Heart right ventricle (tissue), 16 donors: ENCODE measurements around the gene HHIPL2. TPM values are rescaled to one million over a fixed set of nuclear protein-coding genes. Genes with fewer than 3 reads are reported as not detected.
A peak's percentile ranks its signal among the peaks of the same experiment; 100 is the strongest.
"Not testable (repeated sequence)": the region's sequence is repeated elsewhere in the genome, so short reads cannot be mapped to it uniquely, and the experiment has no call there.

Experiments
- ATAC-seq, 8 donors: fragments of 200-7000 bp; cut with Tn5 transposase; one replicate each; pipeline ENCODE4 v1.9.1; 2020; ENCODE audit warnings: mild to moderate bottlenecking in 8 of 8, moderate library complexity in 8 of 8, moderate number of reproducible peaks in 1 of 8
- DNase-seq, 2 donors: peaks; one replicate each; pipeline ENCODE4 v3.0.0-alpha.2; 2020
- H3K27ac ChIP-seq, 10 donors: fragments of 200-600 bp; sonication (generic) in 2 of 10; one replicate each; pipeline versions ENCODE4 v1.5.0 to v1.8.0; 2020 to 2022; ENCODE audit warnings: mild to moderate bottlenecking in 3 of 10
- H3K27me3 ChIP-seq, 7 donors: fragments of 200-600 bp; one replicate each; pipeline ENCODE4 v1.8.0; 2021 to 2022; ENCODE audit warnings: mild to moderate bottlenecking in 2 of 7
- H3K36me3 ChIP-seq, 9 donors: fragments of 200-600 bp; sonication (generic) in 1 of 9; one replicate each; pipeline versions ENCODE4 v1.5.0 to v1.8.0; 2020 to 2022; ENCODE audit warnings: mild to moderate bottlenecking in 2 of 9
- H3K4me1 ChIP-seq, 9 donors: fragments of 200-600 bp; sonication (generic) in 1 of 9; one replicate each; pipeline versions ENCODE4 v1.5.0 to v1.8.0; 2020 to 2022; ENCODE audit warnings: mild to moderate bottlenecking in 4 of 9
- H3K4me3 ChIP-seq, 10 donors: fragments of 200-600 bp; sonication (generic) in 2 of 10; one replicate each; pipeline versions ENCODE4 v1.5.0 to v1.8.0; 2020 to 2022; ENCODE audit warnings: mild to moderate bottlenecking in 7 of 10, moderate library complexity in 2 of 10
- H3K9me3 ChIP-seq, 11 donors: fragments of 200-600 bp in 10 of 11; sonication (generic) in 2 of 11; one replicate each; pipeline versions ENCODE4 v1.5.0 to v1.8.0; 2013 to 2022; ENCODE audit warnings: mild to moderate bottlenecking in 2 of 11, control low read depth in 1 of 11, moderate library complexity in 1 of 11
- WGBS, 2 donors: extraction: QIAGEN DNeasy Blood & Tissue Kit; methylation state at CpG; one replicate each; pipeline ENCODE4 v1.1.7; 2013; ENCODE audit warnings: inconsistent platforms in 1 of 2; 5-methylcytosine and 5-hydroxymethylcytosine counted together
- intact Hi-C, 10 donors: fragments of 100-400 bp; cut with DNase I; formaldehyde crosslinking; loops; one replicate each; pipeline versions ENCODE4 v1.11.1 to v1.14.2; 2022
- polyA plus RNA-seq, 2 donors: library from polyadenylated mRNA; stranded (reverse); fragments of 200-250 nt; gene quantifications; one replicate each; pipeline ENCODE4 v1.2.3, GENCODE V29; 2013
- total RNA-seq, 10 donors: library from RNA; stranded (reverse); fragmentation: NEBNext Ultra II Directional in 3 of 10; extraction: Animal tissue kit (Norgen Biotek cat#: 25700) in 3 of 10; gene quantifications; one replicate each; pipeline versions ENCODE4 v1.2.1 to v1.2.4, GENCODE V29; 2021 to 2023
- TF ChIP-seq, protein P1 (sequence below), 9 donors: fragments of 200-600 bp; sonication (generic) in 2 of 9; IDR thresholded peaks; one replicate each; pipeline versions ENCODE4 v1.5.0 to v1.8.0; 2021 to 2022; ENCODE audit warnings: antibody characterized with exemption in 9 of 9, mild to moderate bottlenecking in 5 of 9, moderate library complexity in 1 of 9
- donor health status: Arrhythmogenic right ventricular cardiomyopathy.
- donor health status: ischemic (EF 13 %, LVEDD 7.1; RV severe dilation, severe dysfunction).
- donor health status: healthy with polysubstance abuse.
- donor health status: DM: no; HTN: yes; CAD: no.
- donor health status: DM: no; HTN: no; CAD: no.
- donor health status: ischemic (EF 25% LVEDD 6.9; RV normal size, moderate dysfunction).
- donor health status: ischemic (EF 25% LVEDD 5.7; RV mildly dilated, moderate dysfunction).
- donor health status: healthy.
- donor health status: DM: yes; HTN: yes; CAD: no.
- donor health status: Ischemic cardiomyopathy.
- donor health status: ischemic (EF 35%, LVEDD 5.7; RV mildly dilated, moderate dysfunction).
- donor health status: nonischemic (EF 11% LVEDD 7.7; RV severe dilation, severe dysfunction).
- donor health status: DM: yes; HTN: yes; CAD: no.
- donor health status: PGD.
- donor health status: ischemic (EF 29% LVEDD 5.4; RV normal size, mild dysfunction).
- donor health status: nonischemic (EF 23%, LVEDD 6.1; RV moderate dilation, normal function).

HHIPL2 gene
- total and polyA plus RNA-seq, 12 donors: 0.03 to 0.13 TPM; not detected in 10

GRCh38 chr1:222523852-222524251, 24.1 kb downstream of the HHIPL2 start:
- Histone ChIP-seq H3K27ac (no peak overlapping the region), H3K9me3 (peaks cover 0 to 4% (median 0%) of the 10 kb centered on the region in 11 donors), H3K36me3 (no peaks in the 10 kb centered on the region), H3K4me1 (no peaks in the 10 kb centered on the region), H3K27me3 (peaks cover 0 to 24% (median 0%) of the 10 kb centered on the region in 7 donors), H3K4me3 (no peak overlapping the region)
- DNase-seq (no peak), ATAC-seq (no peak)
- TF ChIP-seq, protein P1, sequence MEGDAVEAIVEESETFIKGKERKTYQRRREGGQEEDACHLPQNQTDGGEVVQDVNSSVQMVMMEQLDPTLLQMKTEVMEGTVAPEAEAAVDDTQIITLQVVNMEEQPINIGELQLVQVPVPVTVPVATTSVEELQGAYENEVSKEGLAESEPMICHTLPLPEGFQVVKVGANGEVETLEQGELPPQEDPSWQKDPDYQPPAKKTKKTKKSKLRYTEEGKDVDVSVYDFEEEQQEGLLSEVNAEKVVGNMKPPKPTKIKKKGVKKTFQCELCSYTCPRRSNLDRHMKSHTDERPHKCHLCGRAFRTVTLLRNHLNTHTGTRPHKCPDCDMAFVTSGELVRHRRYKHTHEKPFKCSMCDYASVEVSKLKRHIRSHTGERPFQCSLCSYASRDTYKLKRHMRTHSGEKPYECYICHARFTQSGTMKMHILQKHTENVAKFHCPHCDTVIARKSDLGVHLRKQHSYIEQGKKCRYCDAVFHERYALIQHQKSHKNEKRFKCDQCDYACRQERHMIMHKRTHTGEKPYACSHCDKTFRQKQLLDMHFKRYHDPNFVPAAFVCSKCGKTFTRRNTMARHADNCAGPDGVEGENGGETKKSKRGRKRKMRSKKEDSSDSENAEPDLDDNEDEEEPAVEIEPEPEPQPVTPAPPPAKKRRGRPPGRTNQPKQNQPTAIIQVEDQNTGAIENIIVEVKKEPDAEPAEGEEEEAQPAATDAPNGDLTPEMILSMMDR (IDR thresholded peaks at IDR 0.05): no peak
- 62 to 72% methylated on average over 3 of the region's 3 CpGs for WGBS, 2 donors
- intact Hi-C loops: no loop called here

GRCh38 chr1:222522105-222522915, 25.6 kb downstream of the HHIPL2 start:
- H3K4me1 ChIP-seq: no peaks in the 10 kb centered on the region
- DNase-seq (no peak), ATAC-seq (no peak)
- WGBS, 2 donors: 82 to 90% methylated on average over 8 of the region's 8 CpGs
- H3K27ac ChIP-seq: no peak overlapping the region
- no peaks in the 10 kb centered on the region for H3K36me3 ChIP-seq
- no peak overlapping the region for H3K4me3 ChIP-seq
- peaks cover 0 to 4% (median 0%) of the 10 kb centered on the region in 11 donors for H3K9me3 ChIP-seq
- H3K27me3 ChIP-seq: peaks cover 0 to 20% (median 0%) of the 10 kb centered on the region in 7 donors
- intact Hi-C loops: no loop called here
- TF ChIP-seq, protein P1 (IDR thresholded peaks at IDR 0.05): no peak

- intact Hi-C loops: no loop called here
- peaks cover 0 to 20% (median 0%) of the 10 kb centered on the region in 7 donors for H3K27me3 ChIP-seq
- H3K4me1 ChIP-seq: no peaks in the 10 kb centered on the region
- DNase-seq (no peak), ATAC-seq (peak in 1 of 8 donors; percentile 31)
- no peak overlapping the region for H3K27ac ChIP-seq
- no peaks in the 10 kb centered on the region for H3K36me3 ChIP-seq
- TF ChIP-seq, protein P1 (IDR thresholded peaks at IDR 0.05): no peak
- no peak overlapping the region for H3K4me3 ChIP-seq
- 81% methylated on average over 7 of the region's 7 CpGs for WGBS, 2 donors
- peaks cover 0 to 4% (median 0%) of the 10 kb centered on the region in 11 donors for H3K9me3 ChIP-seq
Measured at GRCh38 chr1:222521299-222522104, 26.4 kb downstream of the HHIPL2 start.

DNA sequence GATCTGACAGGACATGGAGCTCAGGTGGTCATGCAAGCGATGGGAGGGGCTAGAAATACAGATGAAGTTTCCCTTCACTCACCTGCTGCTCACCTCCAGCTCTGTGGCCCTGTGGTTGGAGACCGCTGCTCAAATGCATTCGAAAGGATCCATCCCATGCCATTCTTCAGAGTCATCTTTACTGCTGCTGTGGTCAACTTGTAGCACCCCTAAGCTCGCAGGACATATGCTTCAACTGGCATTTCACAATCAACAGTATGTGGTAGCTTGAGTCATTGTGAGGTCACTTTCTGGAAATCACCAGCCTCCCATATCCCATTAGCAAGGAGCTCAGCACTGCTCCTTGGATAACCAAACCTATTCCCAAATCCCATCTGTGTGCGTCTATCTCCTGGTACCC, 58.4 kb downstream of the HHIPL2 start:
- WGBS, 2 donors: 87 to 95% methylated on average over 3 to 4 of the region's 5 CpGs
- H3K9me3 ChIP-seq, H3K4me1 ChIP-seq, ATAC-seq, H3K27ac ChIP-seq, H3K27me3 ChIP-seq, intact Hi-C loops, H3K4me3 ChIP-seq, H3K36me3 ChIP-seq, DNase-seq: not testable (repeated sequence)

DNA sequence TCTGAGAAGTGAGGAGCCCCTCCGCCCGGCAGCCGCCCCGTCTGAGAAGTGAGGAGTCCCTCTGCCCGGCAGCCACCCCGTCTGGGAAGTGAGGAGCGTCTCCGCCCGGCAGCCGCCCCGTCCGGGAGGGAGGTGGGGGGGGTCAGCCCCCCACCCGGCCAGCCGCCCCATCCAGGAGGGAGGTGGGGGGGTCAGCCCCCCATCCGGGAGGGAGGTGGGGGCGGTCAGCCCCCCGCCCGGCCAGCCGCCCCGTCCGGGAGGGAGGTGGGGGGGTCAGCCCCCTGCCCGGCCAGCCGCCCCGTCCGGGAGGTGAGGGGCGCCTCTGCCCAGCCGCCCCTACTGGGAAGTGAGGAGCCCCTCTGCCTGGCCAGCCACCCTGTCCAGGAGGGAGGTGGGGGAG, 60.1 kb downstream of the HHIPL2 start:
- DNase-seq, ATAC-seq, H3K36me3 ChIP-seq, H3K27me3 ChIP-seq, H3K9me3 ChIP-seq, H3K27ac ChIP-seq, H3K4me1 ChIP-seq, intact Hi-C loops, H3K4me3 ChIP-seq: not testable (repeated sequence)
- WGBS, 2 donors: 95% methylated on average over 7 of the region's 27 CpGs; no CpG with 5 or more reads in 1 of the 2 donors

- H3K9me3 ChIP-seq, H3K27me3 ChIP-seq, ATAC-seq, H3K4me3 ChIP-seq, H3K4me1 ChIP-seq, intact Hi-C loops, DNase-seq, H3K36me3 ChIP-seq, H3K27ac ChIP-seq: not testable (repeated sequence)
- WGBS, 2 donors: 66 to 67% methylated on average over 4 of the region's 4 CpGs
Measured at GRCh38 chr1:222484005-222484404, 63.9 kb downstream of the HHIPL2 start.

DNA sequence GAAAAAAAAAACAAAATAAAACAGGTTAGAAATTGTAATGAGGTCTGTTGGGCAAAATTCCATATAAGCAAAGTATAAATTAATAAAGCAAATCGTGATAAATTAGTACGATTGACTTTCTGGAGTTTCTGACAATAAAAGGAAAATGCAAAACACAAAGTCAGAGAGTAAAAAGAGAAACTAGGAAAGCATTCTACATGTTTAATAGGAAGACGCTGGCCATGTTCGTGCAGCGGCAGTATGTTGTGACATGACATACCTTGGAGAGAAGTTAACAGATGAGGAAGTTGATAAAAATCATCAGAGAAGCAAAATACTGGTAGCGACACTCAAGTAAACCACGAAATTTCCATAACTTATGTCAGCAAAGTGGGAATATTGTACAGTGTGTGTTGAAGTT, 68.3 kb downstream of the HHIPL2 start:
- H3K27me3 ChIP-seq, H3K4me1 ChIP-seq, H3K9me3 ChIP-seq, H3K4me3 ChIP-seq, H3K27ac ChIP-seq, DNase-seq, H3K36me3 ChIP-seq, intact Hi-C loops, ATAC-seq: not testable (repeated sequence)
- whole genome bisulfite sequencing, 2 donors: 71 to 91% methylated on average over 5 of the region's 7 CpGs

- H3K36me3 ChIP-seq, ATAC-seq, H3K27ac ChIP-seq, intact Hi-C loops, DNase-seq, H3K9me3 ChIP-seq, H3K4me1 ChIP-seq, H3K4me3 ChIP-seq, H3K27me3 ChIP-seq: not testable (repeated sequence)
- WGBS, 2 donors: 92 to 93% methylated on average over 5 of the region's 5 CpGs
Measured at GRCh38 chr1:222476436-222476835, 71.5 kb downstream of the HHIPL2 start.
